HG03432 (cell line): ENCODE measurements around the gene SPACDR.
"Not testable (repeated sequence)": the region's sequence is repeated elsewhere in the genome, so short reads cannot be mapped to it uniquely, and the experiment has no call there.

Experiments used
- ATAC-seq: cut with Tn5 transposase; IDR thresholded peaks from one replicate; pipeline ENCODE4 v1.9.1; 2021; ENCODE audit warnings: mild to moderate bottlenecking, moderate library complexity; ENCODE audit not compliant: unreplicated experiment

SPACDR gene, protein sequence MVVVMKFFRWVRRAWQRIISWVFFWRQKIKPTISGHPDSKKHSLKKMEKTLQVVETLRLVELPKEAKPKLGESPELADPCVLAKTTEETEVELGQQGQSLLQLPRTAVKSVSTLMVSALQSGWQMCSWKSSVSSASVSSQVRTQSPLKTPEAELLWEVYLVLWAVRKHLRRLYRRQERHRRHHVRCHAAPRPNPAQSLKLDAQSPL

DNA sequence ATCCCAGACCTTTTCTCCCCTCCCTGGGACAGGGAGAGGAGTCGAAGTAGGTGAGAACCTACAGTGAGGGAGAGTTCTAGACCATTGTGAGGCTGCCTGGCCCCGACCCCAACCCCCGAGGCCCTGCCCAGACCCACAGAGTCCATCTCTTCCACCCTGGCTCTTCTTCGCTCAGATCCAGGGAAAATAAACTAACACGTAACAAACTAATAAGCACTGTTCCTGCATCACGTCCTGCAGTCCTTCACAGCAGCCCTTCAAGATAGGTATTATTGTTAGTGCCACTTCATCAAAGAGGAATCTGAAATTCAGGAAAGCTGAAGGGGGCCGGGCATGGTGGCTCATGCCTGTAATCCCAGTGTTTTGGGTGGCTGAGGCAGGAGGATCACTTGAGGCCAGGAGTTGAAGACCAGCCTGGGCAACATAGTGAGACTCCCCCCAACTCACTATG lies at the start of gene SPACDR:
Gene SPACDR (minus strand): TSS at position 51 of the 451 bp plus-strand sequence. CDS start 235 bp downstream, outside the sequence.
- no peak for ATAC-seq

- no peak for ATAC-seq
Observed at GRCh38 chr7:100513212-100513810, 49.3 kb upstream of the SPACDR start.

- ATAC-seq: no peak
Observed at GRCh38 chr7:100510437-100511239, 46.6 kb upstream of the SPACDR start.

DNA sequence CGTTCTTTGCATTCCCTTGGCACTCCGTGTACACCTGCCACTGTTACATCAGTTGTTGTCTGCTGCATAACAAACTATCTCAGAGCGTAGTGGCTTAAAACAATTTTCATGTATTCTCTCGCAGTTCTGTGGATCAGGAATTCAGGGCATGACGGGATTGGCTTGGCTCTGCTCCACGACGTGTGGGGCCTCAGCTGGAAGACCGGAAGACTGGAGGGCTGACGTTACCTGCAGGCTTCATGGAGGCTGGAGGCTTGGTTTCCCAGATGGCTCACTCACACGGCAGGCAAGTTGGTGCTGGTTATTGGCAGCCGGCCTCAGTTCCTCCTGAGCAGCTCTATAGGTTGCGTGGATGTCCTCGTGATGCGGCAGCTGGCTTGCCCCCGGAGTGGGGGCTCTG lies 45.2 kb upstream of the SPACDR start:
- no peak for ATAC-seq

- ATAC-seq: no peak
Observed at GRCh38 chr7:100506356-100506923, 42.4 kb upstream of the SPACDR start.

- no peak for ATAC-seq
Observed at GRCh38 chr7:100504887-100505611, 41.0 kb upstream of the SPACDR start.

DNA sequence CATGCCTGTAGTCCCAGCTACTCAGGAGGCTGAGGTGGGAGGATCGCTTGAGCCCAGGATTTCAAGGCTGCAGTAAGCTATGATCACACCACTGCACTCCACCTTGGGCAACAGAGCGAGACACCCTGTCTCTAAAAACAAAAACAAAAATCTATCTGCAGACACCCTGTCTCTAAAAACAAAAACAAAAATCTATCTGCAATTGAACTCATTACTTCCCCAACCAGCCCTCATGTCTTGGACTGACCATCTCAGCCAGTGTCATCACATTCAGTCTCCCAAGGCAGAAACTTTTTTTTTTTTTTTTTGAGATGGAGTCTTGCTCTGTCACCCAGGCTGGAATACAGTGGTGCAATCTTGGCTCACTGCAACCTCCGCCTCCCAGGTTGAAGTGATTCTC lies 40.0 kb upstream of the SPACDR start:
- ATAC-seq: not testable (repeated sequence)

GRCh38 chr7:100500743-100501142 lies 36.7 kb upstream of the SPACDR start:
- ATAC-seq: not testable (repeated sequence)

DNA sequence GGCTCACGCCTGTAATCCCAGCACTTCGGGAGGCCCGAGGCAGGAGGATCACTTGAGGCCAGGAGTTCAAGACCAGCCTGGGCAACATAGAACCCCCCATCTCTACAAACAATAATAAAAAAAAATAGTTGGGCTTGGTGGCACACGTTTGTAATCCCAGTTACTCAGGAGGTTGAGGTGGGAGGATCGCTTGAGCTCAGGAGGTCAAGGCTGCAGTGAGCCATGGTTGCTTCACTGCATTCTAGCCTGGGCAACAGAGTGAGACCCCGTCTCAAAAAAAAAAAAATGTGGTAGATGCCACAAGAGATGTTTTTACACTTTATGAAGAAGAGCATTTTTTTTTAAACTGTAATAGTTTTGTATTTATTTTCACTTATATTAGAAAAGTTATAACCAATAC lies 32.4 kb upstream of the SPACDR start:
- ATAC-seq: no peak

DNA sequence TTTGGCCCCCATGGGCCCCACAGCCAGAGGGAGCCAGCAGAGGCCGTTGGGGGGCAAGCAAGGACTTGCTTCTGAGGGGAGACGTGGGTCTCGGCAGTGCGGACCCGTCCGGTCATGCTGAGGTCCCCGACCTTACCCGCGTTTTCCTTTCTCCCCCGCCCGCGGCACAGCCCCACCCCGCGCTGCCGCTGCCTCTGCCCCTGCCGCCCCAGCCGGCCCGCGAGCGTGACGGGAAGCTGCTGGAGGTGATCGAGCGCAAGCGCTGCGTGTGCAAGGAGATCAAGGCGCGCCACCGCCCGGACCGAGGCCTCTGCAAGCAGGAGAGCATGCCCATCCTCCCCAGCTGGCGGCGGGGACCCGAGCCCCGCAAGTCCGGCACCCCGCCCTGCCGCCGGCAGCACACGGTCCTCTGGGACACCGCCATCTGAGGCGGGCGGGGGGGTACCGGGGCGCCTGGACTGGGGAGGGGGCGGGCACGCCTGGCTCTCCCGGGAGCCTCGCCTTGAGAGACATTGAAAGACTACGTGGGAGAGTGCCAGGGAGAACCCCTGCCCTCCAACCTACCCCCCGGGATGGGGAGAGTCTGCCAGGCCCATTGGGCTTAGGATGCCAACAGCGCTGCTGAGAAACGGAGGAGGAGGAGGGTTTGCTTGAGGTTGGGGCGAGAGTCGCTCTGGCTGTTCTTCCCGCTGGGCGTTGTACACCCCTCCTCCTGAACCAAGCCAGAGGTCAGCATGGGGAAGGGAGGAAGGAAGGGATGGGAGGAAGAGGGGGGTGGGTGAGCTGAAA lies 29.6 kb upstream of the SPACDR start:
- ATAC-seq: no peak

GRCh38 chr7:100492738-100493475 lies 28.8 kb upstream of the SPACDR start:
- ATAC-seq: no peak

- no peak for ATAC-seq
Observed at GRCh38 chr7:100491192-100491578, 27.1 kb upstream of the SPACDR start.

- no peak for ATAC-seq
Observed at GRCh38 chr7:100490483-100491191, 26.6 kb upstream of the SPACDR start.

DNA sequence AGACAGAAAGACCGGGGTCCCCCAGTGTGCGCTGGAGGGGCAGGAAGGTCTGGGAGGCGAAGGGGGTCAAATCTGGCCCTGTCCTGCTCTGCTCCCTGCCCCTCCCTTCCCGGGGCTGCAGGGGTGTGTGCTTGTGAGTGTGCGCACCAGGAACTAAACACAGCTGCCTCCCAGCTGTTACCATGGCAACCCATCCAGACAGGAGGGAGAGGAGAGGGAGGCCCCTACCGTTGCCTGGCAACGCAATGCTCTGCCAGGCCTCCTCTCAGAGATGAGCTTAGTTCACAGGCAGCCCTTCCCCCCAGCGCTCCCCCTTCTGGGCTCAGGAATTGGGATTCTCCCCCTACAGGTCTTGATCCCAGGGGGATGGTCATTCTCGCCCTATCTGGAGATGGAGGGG lies 25.8 kb upstream of the SPACDR start:
- no peak for ATAC-seq

- ATAC-seq: no peak
Observed at GRCh38 chr7:100489121-100489520, 25.1 kb upstream of the SPACDR start.

GRCh38 chr7:100488333-100489095 lies 24.5 kb upstream of the SPACDR start:
- no peak for ATAC-seq

DNA sequence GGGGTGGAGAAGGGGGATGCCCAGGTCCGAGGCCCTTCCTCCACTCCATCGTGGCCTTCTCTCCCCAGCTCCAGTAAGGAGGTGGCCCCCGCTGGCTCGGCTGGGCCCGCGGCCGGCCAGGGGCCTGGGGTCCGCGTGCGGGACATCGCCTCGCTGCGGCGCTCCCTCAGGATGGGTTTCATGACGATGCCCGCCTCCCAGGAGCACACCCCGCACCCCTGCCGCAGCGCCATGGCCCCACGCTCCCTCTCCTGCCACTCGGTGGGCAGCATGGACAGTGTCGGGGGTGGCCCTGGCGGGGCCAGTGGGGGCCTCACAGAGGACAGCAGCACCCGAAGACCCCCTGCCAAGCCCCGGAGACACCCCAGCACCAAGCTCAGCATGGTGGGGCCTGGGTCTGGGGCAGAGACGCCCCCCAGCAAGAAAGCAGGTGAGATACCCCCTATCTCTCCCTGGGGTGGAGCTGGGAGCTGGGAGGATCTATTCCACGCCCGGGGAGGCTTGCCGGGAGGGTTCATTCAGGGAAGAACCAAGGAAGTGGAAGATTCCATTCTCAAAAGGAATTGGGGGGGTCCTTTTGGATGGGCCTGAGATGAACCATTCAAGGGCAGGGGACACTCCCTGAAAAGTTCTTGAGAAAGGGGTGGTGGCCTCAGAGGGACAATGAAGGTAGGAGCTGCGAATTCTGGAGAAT lies 22.8 kb upstream of the SPACDR start:
- no peak for ATAC-seq
